Cardiac muscle cell (in vitro differentiated cells and primary cell): ENCODE measurements around the gene SNX14. TPM values are rescaled to one million over a fixed set of nuclear protein-coding genes. Genes with fewer than 3 reads are reported as not detected.

Source experiments
- DNase-seq, 2 donors: peaks; one replicate each; pipeline versions ENCODE4 v3.0.0 to v3.0.0-alpha.2; 2010 to 2017; ENCODE audit warnings: low read depth in 1 of 2, low spot score in 1 of 2
- H3K27ac ChIP-seq: fragments of 200-600 bp; sonication (generic); 2 replicates; pipeline ENCODE4 v1.5.1; 2016
- H3K27me3 ChIP-seq: fragments of 200-600 bp; sonication (generic); 2 replicates; pipeline ENCODE4 v1.6.0; 2016; ENCODE audit warnings: control low read depth
- H3K36me3 ChIP-seq: fragments of 200-600 bp; sonication (generic); 2 replicates; pipeline ENCODE4 v1.5.1; 2016; ENCODE audit warnings: control low read depth
- H3K4me1 ChIP-seq: fragments of 200-600 bp; sonication (generic); 2 replicates; pipeline ENCODE4 v1.8.1; 2017; ENCODE audit warnings: low read depth, mild to moderate bottlenecking, mixed run types
- H3K4me3 ChIP-seq: fragments of 200-600 bp; sonication (generic); 2 replicates; pipeline ENCODE4 v1.5.1; 2016; ENCODE audit warnings: mild to moderate bottlenecking
- H3K9me3 ChIP-seq: fragments of 200-600 bp; sonication (generic); 2 replicates; pipeline ENCODE4 v1.5.1; 2017; ENCODE audit warnings: low read depth, mild to moderate bottlenecking, control low read depth
- polyA plus RNA-seq: library from polyadenylated mRNA; unstranded; fragments of >200 nt; fragmentation: Nextera tagmentation; extraction: Ambion mirVana; gene quantifications from 2 replicates; pipeline ENCODE4 v1.2.1, GENCODE V29; 2016
- total RNA-seq: library from RNA; depleted of rRNA; stranded (reverse); fragments of >200 nt; gene quantifications from 2 replicates; pipeline ENCODE4 v1.2.3, GENCODE V29; 2016
- TF ChIP-seq, protein P1 (sequence below): IDR thresholded peaks from 2 replicates; pipeline ENCODE4 v1.5.1; 2012; ENCODE audit warnings: low read depth, mild to moderate bottlenecking, low read length

Gene SNX14
- total and polyA plus RNA-seq, 2 experiments from 2014 or later: 53.8 to 103 TPM

DNA sequence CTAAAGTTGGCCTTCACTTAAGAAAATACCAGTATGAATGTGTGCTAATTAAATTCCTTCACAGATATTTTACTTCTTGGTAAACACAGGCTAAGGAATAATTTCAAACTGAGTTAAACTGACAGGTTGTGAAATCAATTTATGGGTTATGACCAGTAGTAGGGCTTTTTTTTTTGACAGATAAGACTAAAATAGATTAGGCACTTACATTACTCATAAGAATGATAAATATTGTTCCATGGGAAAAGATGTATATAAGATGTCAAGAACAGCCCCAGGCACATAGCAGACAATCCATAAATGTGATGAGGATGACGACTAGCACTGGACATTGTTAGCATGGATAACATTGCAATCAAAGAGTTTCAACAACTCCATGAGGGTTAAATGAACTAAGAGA is 120.9 kb downstream of the SNX14 start:
- Histone ChIP-seq H3K27me3 (no peaks in the 10 kb centered on the region), H3K27ac (no peak overlapping the region), H3K4me1 (no peaks in the 10 kb centered on the region), H3K9me3 (no peaks in the 10 kb centered on the region), H3K36me3 (no peaks in the 10 kb centered on the region), H3K4me3 (no peak overlapping the region)
- DNase-seq: no peak
- TF ChIP-seq, protein P1, sequence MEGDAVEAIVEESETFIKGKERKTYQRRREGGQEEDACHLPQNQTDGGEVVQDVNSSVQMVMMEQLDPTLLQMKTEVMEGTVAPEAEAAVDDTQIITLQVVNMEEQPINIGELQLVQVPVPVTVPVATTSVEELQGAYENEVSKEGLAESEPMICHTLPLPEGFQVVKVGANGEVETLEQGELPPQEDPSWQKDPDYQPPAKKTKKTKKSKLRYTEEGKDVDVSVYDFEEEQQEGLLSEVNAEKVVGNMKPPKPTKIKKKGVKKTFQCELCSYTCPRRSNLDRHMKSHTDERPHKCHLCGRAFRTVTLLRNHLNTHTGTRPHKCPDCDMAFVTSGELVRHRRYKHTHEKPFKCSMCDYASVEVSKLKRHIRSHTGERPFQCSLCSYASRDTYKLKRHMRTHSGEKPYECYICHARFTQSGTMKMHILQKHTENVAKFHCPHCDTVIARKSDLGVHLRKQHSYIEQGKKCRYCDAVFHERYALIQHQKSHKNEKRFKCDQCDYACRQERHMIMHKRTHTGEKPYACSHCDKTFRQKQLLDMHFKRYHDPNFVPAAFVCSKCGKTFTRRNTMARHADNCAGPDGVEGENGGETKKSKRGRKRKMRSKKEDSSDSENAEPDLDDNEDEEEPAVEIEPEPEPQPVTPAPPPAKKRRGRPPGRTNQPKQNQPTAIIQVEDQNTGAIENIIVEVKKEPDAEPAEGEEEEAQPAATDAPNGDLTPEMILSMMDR: no peak

DNA sequence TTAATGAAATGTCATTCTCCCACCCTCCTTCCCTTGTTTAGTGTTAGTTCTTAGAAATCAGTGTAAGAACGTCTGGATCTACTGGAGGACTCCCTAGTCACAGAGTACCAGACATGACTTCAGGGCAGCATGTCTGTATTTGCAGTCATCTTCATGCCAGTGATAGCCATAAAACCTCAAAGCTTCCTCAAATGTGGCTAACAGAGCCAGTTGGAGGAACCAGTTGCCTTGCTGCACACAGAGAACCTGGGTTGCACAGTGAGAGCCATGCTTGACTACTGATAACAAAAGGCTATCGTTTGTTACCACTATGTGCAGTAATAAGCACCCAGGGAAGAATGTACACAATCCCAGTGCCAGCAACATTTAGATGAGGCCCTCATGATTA is 123.6 kb downstream of the SNX14 start:
- no peak for DNase-seq

DNA sequence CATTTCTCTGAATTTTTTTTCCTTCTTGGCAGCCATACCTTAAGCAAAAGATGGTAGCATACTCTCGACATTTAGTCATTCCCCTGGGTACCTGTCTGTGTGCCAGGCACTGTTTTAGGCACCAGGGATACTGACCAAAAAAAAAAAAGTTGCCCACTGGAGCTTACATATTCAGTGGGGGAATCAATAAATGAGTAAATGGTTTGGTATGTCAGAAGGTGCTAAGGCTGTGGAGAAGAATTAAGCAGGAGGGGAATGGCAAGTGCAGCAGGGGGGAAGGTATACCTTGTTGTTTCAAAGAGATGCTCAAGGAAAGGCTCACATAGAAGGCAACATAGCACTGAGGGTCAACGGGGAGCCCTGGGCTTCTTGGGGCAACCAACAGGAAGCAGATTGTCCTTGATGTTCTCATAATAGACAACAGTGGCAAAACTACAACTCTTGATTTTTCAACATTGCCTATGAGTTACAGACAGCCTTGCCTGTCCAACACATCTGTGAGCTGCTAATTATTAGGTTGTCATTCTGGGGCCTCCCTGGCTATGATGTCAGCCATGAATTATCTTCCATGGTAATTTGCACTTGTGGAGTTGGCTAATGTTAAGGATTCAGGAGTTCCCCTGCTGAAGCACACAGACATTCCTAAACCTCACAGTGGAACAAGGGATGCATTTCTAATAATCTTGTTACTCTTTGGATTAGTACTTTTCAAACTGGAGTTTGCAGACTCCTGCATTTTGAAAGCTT is 124.2 kb downstream of the SNX14 start:
- no peaks in the 10 kb centered on the region for H3K27me3 ChIP-seq
- H3K27ac ChIP-seq: no peak overlapping the region
- no peaks in the 10 kb centered on the region for H3K36me3 ChIP-seq
- no peaks in the 10 kb centered on the region for H3K4me1 ChIP-seq
- TF ChIP-seq, protein P1: no peak
- no peaks in the 10 kb centered on the region for H3K9me3 ChIP-seq
- no peak overlapping the region for H3K4me3 ChIP-seq
- no peak for DNase-seq

More for the DNA sequence above, 123.6 kb downstream of the SNX14 start:
- TF ChIP-seq, protein P1: no peak
- H3K4me1 ChIP-seq: no peaks in the 10 kb centered on the region
- H3K36me3 ChIP-seq: no peaks in the 10 kb centered on the region
- no peaks in the 10 kb centered on the region for H3K27me3 ChIP-seq
- H3K27ac ChIP-seq: no peak overlapping the region
- H3K4me3 ChIP-seq: no peak overlapping the region
- no peaks in the 10 kb centered on the region for H3K9me3 ChIP-seq

DNA sequence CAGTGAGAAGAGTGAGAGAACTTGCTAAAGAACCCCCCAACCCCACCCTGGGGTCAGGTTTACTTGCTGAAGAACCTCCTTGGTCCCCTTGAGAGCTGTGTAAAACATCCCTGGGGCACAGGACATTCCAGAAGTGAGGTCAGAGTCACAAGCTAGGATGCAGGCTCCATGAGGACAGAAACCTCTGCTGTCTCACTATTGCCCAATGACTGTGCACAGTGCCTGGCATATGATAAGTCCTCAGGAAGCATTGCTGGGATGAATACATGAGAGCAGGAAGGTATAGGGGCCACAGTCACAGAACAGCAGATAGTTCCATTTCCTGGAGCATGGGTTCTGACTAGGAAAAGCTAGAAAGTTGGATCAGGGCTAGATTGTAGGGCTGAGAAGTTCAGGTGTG is 125.3 kb downstream of the SNX14 start:
- TF ChIP-seq, protein P1: no peak
- no peaks in the 10 kb centered on the region for H3K9me3 ChIP-seq
- no peaks in the 10 kb centered on the region for H3K27me3 ChIP-seq
- H3K36me3 ChIP-seq: no peaks in the 10 kb centered on the region
- H3K4me3 ChIP-seq: no peak overlapping the region
- no peak overlapping the region for H3K27ac ChIP-seq
- peak in 1 of 2 donors; percentile 29 for DNase-seq
- H3K4me1 ChIP-seq: no peaks in the 10 kb centered on the region

DNA sequence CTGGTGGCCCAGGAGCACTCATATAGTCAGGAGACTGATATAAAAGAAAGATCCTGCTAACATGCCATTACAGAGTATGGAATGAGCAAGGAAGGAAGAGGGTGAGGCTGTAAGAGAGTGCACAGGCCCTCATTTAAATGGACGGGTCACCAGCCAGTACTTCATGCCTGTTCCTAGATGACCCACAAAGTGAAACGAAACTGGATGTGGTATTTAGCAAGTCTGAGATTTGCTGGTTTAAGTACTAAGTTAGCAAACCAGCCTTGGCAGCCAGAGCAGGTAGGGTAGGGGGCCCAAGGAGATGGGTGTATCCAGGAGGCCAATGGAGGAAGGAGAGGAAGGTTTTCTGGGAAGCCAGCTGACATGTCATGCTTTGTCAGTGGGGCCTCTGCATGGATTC is 127.9 kb downstream of the SNX14 start:
- H3K4me1 ChIP-seq: no peaks in the 10 kb centered on the region
- no peak for DNase-seq
- H3K27me3 ChIP-seq: no peaks in the 10 kb centered on the region
- H3K9me3 ChIP-seq: no peaks in the 10 kb centered on the region
- no peak overlapping the region for H3K27ac ChIP-seq
- H3K4me3 ChIP-seq: no peak overlapping the region
- H3K36me3 ChIP-seq: no peaks in the 10 kb centered on the region
- TF ChIP-seq, protein P1: no peak
